Raji (cell line): ENCODE data around the gene ADO.

Experiments
- POLR2A ChIP-seq: IDR thresholded peaks from 2 replicates; pipeline ENCODE4 v1.6.1; 2011; ENCODE audit warnings: low read depth, low read length, control low read depth; ENCODE audit not compliant: insufficient read depth

Gene ADO

GRCh38 chr10:62813453-62813852 is 8.9 kb downstream of the ADO start:
- no peak for TF ChIP-seq POLR2A

DNA sequence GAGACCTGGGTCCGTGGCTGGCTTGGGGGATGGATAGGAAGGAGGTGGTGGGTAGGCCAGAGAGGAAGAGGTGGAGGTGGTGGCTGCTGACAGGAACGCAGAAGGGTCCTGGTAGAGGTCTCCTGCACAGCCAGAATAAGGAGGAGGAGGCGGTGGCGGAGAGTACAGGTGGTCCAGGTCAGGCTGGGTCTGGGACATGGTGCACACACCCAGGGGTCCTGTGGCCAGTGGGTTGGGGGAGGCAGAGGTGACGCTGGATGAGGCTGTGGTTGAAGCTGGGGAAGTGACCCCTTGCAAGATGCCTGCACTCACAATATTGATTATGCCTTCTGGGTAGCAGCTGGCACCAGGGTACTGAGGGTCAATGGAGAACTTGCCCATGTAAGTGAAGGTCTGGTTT is 9.5 kb downstream of the ADO start:
- TF ChIP-seq POLR2A = no peak

- TF ChIP-seq POLR2A = no peak
These were observed 10.3 kb downstream of the ADO start for GRCh38 chr10:62814756-62815380.

DNA sequence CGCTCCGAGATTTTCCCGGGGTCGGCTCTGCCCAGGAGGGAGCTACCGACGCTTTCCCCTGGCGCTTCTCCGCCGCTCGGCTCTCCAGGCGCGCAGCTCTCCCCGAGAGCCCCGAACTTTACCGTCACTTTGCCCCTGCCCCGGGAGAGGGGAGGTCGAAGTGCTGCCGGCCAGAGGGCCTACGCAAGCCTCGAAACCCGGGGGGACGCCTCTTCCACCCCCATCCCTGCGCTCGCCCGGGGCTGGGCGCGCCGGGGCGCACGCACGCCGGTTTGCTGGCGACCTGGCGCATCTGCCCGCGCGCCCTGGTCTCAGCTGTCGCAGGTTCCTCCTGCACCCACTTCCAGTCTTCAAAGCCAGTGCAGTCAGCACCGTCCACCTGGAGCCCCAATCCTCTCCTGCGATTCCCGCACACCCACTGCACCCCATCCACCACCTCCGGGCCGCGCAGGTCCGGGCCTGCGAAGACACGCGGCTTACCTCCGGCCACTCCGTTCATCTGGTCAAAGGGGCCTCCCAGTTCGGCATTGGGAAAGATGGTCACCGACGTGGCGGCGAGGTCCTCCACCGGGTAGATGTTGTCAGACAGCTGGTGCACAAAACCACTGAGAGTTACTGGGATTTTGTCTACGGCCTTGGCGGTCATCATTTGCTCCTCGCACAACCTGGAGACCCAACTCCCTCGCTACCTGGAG is 11.0 kb downstream of the ADO start:
- no peak for TF ChIP-seq POLR2A

DNA sequence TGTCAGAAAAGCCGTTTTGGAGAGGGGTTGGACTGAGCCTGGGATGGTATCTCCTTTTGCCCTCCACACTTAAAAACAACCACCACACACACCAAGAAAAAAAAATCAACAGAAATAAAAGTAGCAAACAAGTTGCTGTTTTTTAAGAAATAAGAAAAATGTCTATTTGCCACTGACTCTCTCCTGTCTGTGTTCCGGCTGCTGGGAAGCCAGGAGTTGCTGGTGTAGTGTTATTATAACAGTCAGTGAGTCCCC is 11.5 kb downstream of the ADO start:
- no peak for TF ChIP-seq POLR2A

DNA sequence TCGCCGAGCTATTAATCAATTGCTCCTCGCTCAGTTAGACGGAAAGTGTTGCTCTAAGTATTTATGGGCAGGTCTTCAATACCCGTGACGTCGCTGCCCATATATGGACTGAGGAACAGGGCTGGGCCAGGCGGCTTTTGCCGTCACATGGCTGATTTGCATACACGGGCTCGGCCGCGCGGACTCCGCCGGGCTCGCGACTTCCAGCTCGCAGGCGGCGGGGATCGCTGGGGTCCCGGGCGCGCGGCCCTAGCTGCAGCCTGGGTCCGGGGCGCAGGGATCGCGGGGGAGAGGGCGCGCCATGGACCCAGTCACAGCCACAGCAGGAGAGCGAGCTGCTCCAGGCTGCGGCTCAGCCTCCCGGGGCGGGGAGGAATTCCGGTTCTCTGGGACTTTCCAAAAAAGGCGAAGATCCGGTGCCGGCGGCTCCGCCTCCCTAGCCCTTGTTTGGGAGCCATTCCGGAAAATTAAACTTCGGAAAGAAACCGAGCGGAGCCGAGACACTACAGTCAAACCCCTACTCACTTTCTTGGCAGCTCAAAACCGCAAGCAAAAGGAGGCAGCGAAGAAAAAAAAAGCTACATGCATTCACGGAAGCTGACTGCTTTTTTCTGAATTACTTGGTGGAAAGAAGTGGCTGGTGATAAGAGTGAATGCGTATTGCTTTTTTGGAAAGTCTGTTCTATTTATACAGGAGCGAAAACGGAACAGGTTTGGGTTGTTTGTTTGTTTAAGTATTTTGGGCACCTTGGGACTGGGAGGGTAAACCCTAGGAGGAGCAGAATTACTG is 12.0 kb downstream of the ADO start, which contains the start of gene EGR2:
EGR2 (minus strand) TSS at position 36 of the 790 bp plus-strand sequence. CDS start 337 bp downstream, outside the sequence.
- TF ChIP-seq POLR2A = no peak

DNA sequence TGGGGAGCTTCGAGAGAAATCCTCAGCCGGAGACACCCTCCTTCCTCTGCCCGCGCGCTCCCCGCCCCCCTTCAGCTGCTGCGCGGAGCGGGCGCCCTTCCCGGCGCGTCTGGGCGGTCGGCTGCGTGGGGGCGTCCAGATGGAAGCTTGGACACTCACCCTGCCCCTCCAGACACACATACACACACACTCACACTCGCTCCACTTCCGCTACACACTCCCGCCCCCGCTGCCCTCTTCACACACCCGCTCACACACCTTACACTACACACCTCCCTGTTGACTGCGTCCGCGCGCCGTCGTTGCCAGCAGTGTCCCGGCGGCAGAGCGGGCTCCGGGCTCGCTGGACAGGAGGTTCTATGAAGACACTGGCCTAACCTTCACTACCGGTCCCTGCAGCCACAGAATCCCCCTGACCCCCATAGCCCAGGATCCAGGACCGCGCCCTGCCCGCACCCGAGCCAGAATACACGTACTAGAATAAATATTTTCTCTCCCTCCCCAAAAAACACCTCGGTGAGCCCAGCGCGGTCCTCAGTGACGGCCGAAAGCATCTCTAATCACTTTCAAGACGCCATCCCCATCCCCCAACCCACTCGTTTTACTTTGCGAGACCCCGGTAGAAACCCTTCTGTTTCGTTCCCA is 12.7 kb downstream of the ADO start:
- no peak for TF ChIP-seq POLR2A

DNA sequence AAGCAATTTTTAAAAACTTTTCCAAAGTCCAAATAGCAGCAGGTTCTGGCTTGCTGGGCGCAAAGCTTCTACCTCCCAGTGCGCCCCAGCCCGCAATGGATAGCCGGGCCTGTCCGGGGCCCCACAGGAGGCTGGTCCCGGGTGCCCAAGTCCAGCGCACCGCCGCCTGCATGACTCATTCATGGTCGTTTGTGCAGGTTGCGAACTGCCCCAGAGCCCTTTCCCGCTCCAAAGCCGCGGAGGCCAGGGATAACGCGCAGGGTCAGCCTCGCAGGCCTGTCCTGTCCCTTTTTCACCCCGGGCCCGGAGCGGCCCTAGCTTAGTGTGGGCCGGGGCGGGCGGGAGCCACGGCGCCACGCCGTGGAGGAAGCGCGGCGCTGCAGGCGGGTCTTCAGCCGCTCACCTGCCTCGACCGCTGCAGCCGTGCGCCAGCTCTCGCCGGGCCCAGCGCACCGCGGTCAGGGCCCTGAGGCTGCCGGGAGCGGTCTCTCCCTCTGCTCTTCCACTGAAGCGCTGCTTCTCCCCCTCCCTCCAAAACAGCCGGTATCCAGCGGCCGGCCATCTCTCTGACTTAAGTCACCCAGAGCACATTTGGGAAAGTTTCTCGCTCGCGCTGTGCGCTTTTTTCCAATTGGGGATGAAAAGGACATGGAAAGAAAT is 13.4 kb downstream of the ADO start:
- no peak for TF ChIP-seq POLR2A

DNA sequence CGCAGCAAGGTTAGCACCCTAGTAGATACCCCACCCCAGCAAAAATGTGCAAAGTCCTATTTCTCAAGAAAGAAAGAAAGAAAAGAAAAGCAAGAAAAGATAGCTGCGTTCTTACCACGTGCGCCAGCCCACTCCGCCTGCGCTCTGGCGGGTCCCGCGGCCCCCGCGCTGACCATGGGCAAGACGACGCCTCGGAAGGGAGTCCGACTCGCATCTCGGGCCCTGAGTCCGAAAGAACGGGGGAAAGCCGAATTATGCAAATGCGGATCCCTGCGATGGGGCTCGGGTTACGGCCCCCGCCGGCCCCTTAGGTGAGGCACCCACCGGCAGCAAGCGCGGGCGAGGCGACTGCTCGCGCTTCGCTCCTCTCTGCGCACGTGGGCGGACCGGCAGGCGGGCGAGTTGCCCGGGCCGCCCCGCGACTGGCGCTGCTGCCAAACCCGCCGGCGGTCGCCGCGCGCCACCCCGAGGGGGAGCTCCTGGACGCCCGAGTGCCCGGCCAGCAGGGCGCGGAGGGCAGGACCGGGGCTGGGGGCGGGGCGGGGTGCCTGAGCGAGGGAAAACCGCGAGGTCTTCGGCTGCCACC is 14.0 kb downstream of the ADO start:
- no peak for TF ChIP-seq POLR2A

- TF ChIP-seq POLR2A = no peak
These were observed 14.8 kb downstream of the ADO start for GRCh38 chr10:62819141-62819920.

DNA sequence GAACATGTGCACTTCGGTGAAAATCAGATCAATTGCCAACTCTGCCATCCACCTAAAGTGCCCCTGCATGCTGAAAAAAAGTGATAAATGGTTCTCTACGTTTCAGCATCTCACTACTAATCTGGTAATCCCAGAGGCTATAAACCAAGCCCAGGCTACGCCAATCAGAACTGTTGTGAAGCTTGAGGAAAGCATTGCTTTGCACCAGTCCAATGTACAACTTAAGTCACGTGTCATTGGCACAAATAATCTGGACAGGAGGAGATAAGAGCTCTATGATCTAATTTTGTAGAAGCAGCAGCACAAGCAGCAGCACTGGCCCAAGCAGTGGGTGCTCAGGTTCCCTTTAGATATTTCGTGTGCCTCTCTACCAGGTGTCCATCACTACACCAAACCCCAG is 16.1 kb downstream of the ADO start:
- TF ChIP-seq POLR2A = no peak

DNA sequence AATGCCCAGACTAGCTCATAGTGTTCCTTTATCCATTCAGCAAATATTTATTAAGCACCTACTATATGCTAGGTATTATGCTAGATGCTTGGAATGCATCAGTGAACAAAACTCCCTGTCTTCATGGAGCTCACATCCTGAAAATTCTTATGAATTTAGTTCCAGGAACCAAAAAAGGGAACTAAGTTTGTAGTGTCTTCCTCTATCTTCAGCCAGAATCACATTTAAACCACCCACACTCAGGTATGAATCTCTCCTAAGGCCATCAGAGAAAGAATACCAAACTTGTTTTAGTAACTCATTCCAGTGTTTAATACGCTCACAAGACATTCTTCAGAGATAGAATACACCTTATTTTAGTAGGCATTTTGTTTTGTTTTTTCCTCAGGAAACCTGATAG is 21.8 kb downstream of the ADO start:
- no peak for TF ChIP-seq POLR2A

DNA sequence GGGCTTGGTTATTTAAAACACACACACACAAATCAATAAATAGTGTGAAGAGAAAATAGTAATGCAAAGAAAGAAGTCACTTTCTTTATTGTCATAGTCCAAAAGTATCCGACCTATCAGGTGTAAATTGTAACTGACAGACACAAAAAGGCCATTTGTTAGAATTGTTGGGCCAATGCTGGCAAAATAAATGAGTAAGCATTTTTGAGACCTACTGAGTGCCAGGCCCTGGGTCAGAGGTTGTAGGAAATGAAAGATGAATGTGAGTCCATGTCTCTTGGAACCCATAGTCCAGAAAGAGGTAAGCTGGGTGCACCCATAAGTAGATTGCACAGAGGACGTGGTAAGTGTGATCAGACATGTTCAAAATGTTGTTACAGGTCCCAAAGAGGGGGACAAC is 25.1 kb downstream of the ADO start:
- no peak for TF ChIP-seq POLR2A

DNA sequence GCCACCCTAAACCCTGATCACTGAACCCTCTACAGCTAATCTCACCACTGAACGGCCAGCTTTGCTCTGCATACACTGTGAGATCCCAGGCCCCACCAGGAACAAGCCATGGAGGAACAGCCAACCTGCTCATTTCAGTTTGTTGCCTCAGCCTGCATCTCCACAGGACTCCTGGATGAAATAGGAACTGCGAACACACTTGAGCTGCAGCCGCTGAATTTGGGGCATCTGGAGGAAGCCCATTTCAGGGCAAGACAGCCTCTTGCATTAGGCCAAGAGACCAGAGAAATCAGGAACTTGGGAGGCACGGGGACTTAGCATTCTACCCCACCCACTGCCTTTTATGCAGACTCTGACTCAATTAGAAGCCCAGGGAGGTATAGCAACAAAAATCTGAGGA is 26.2 kb downstream of the ADO start:
- no peak for TF ChIP-seq POLR2A
